Measurements from ENCODE around the gene CRABP1.

- TF ChIP-seq CTCF (IDR thresholded peaks at IDR 0.05; ENCODE audit: low read length) = no peak
- TF ChIP-seq EZH2 (optimal IDR thresholded peaks at IDR 0.05; ENCODE audit: low read depth, low read length) = no peak
- TF ChIP-seq EZH2phosphoT487 (IDR thresholded peaks at IDR 0.05; ENCODE audit: low read length) = no peak
Measured at GRCh38 chr15:78387246-78388037, 47.3 kb downstream of the CRABP1 start.
